Cardiac muscle cell (in vitro differentiated cells and primary cell): ENCODE measurements around the gene REEP1. TPM values are rescaled to one million over a fixed set of nuclear protein-coding genes. Genes with fewer than 3 reads are reported as not detected.

Source experiments
- DNase-seq, 2 donors: peaks; one replicate each; pipeline versions ENCODE4 v3.0.0 to v3.0.0-alpha.2; 2010 to 2017; ENCODE audit warnings: low read depth in 1 of 2, low spot score in 1 of 2
- H3K27ac ChIP-seq: fragments of 200-600 bp; sonication (generic); 2 replicates; pipeline ENCODE4 v1.5.1; 2016
- H3K27me3 ChIP-seq: fragments of 200-600 bp; sonication (generic); 2 replicates; pipeline ENCODE4 v1.6.0; 2016; ENCODE audit warnings: control low read depth
- H3K36me3 ChIP-seq: fragments of 200-600 bp; sonication (generic); 2 replicates; pipeline ENCODE4 v1.5.1; 2016; ENCODE audit warnings: control low read depth
- H3K4me1 ChIP-seq: fragments of 200-600 bp; sonication (generic); 2 replicates; pipeline ENCODE4 v1.8.1; 2017; ENCODE audit warnings: low read depth, mild to moderate bottlenecking, mixed run types
- H3K4me3 ChIP-seq: fragments of 200-600 bp; sonication (generic); 2 replicates; pipeline ENCODE4 v1.5.1; 2016; ENCODE audit warnings: mild to moderate bottlenecking
- H3K9me3 ChIP-seq: fragments of 200-600 bp; sonication (generic); 2 replicates; pipeline ENCODE4 v1.5.1; 2017; ENCODE audit warnings: low read depth, mild to moderate bottlenecking, control low read depth
- polyA plus RNA-seq: library from polyadenylated mRNA; unstranded; fragments of >200 nt; fragmentation: Nextera tagmentation; extraction: Ambion mirVana; gene quantifications from 2 replicates; pipeline ENCODE4 v1.2.1, GENCODE V29; 2016
- total RNA-seq: library from RNA; depleted of rRNA; stranded (reverse); fragments of >200 nt; gene quantifications from 2 replicates; pipeline ENCODE4 v1.2.3, GENCODE V29; 2016
- TF ChIP-seq, protein P1 (sequence below): IDR thresholded peaks from 2 replicates; pipeline ENCODE4 v1.5.1; 2012; ENCODE audit warnings: low read depth, mild to moderate bottlenecking, low read length

Gene REEP1
- total and polyA plus RNA-seq, 2 experiments from 2014 or later: 14.6 to 19.3 TPM

DNA sequence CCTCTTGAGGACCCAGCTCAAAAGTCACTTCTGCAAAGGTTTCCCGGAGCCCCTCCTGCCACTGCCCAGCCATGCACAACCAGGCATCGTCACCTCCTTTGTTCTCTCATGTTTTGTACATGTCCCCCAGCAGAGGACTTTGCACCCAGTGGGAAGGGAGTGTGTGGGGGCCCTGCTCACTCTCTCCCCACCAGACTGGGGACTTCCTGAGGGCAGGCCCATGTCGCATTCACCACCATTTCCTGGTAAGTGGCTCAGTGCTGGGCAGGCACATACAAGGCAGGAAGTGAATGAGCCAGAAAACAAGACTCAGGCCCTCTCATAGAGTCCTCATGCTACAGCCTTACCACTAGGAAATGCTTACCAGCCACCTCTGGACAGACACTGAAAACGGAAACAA lies 119.3 kb downstream of the REEP1 start:
- Histone ChIP-seq H3K4me1 (peaks cover 14% of the 10 kb centered on the region), H3K27ac (no peak overlapping the region), H3K4me3 (no peak overlapping the region), H3K36me3 (peaks cover 3% of the 10 kb centered on the region), H3K27me3 (no peaks in the 10 kb centered on the region), H3K9me3 (no peaks in the 10 kb centered on the region)
- no peak for DNase-seq
- TF ChIP-seq, protein P1, sequence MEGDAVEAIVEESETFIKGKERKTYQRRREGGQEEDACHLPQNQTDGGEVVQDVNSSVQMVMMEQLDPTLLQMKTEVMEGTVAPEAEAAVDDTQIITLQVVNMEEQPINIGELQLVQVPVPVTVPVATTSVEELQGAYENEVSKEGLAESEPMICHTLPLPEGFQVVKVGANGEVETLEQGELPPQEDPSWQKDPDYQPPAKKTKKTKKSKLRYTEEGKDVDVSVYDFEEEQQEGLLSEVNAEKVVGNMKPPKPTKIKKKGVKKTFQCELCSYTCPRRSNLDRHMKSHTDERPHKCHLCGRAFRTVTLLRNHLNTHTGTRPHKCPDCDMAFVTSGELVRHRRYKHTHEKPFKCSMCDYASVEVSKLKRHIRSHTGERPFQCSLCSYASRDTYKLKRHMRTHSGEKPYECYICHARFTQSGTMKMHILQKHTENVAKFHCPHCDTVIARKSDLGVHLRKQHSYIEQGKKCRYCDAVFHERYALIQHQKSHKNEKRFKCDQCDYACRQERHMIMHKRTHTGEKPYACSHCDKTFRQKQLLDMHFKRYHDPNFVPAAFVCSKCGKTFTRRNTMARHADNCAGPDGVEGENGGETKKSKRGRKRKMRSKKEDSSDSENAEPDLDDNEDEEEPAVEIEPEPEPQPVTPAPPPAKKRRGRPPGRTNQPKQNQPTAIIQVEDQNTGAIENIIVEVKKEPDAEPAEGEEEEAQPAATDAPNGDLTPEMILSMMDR: no peak

DNA sequence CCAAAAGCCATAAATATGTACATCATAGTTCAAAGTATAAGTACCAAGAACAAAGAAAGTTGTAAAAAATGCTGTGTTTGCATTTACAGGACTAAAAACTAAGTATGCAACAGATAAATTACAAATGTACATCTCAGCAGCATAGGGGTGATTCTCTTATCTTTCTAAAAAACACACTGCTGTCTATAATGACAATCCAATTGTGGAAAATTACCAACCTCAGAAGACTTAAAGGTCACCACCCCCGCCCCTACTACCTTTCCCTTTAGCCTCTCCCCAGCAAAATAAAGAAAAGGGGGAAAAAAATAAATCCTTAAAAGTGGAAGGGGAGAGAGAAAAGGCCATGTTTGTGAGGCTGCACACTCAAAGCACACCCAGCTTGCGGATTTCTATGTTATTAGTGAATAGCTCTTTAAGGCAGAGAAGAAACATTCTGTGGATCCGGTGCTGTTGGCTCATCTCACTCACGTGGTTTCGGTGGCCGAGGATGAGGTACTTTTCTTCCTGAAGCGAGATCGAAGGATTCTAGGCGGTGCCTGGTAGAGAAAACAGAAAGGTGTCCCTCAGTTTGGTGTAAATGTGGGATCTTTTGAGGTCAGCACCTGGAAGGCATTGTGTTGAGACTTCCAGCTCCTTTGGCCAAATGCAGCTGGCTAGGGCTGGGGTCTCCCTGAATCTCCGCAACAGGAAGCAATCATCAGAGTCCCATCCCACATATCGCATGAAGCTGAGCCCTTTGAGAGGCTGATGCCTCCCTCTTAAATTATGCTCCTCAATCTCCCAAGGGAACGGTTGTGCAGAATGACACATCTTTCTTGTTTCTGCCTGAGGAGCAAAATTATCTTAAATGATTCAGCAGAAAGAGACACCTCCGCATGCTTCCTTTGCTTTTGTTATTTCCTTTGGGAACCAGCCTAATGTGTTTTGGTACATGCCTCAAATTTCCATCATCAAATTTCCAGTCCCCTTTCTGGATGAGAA lies 120.6 kb downstream of the REEP1 start:
- no peak overlapping the region for H3K4me3 ChIP-seq
- TF ChIP-seq, protein P1: no peak
- H3K9me3 ChIP-seq: no peaks in the 10 kb centered on the region
- peak in 1 of 2 donors; percentile 40 for DNase-seq
- peaks cover 3% of the 10 kb centered on the region for H3K4me1 ChIP-seq
- H3K27me3 ChIP-seq: no peaks in the 10 kb centered on the region
- peaks cover 14% of the 10 kb centered on the region for H3K36me3 ChIP-seq
- no peak overlapping the region for H3K27ac ChIP-seq

DNA sequence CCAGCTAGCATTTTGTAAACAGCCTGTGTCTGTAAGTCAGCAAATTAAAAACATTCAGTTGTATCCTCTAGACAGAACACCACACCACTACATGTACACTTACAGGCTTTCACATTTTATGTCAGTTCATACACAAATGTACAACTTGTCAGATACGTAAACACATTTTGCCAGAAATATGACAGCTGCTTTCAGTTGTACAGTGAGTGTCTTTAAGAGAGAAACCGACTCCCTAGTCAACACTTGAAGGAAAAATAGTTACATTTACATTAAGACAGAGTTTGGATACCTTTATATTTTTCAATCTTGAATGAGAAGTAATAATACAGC lies 123.0 kb downstream of the REEP1 start:
- peak overlapping the region; percentile 38 for H3K27ac ChIP-seq
- H3K27me3 ChIP-seq: no peaks in the 10 kb centered on the region
- DNase-seq: no peak
- no peak overlapping the region for H3K4me3 ChIP-seq
- no peaks in the 10 kb centered on the region for H3K9me3 ChIP-seq
- TF ChIP-seq, protein P1: no peak
- H3K36me3 ChIP-seq: peaks cover 33% of the 10 kb centered on the region
- H3K4me1 ChIP-seq: peaks cover 3% of the 10 kb centered on the region

DNA sequence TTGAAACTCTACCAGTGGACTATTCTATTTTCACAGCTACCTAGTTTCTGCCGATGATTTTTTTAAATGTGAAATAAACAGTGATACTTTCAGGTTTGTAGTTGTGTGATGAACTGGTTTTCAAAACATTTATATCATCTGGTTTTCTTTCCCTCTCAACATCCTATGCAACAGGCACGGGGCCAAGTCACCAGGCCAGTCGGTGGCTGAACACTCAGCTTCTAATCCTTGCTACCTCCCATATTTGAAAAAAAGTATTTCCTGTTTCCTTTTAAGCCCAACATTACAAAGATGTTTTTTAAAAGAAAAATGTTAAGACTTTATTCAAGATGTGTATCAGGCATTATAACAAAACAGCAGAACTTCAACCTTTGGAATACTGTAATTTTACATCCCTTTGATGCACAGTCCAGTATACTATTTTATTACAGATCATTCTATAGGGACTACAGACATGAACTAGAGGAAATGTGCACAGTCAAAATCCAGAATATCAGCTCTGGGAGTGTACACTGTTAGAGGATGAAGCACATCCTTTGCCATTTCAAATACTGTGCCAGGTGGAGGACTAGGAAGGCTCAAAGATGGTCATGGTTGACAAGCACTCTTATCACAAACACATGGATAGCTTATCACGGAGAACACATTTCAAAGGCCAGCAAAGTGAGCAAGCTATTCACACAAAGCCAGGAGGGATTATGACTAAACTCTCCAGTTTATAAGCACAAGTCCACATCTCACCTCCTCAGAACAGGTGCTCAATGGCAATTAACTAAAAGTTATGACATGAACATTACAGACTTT lies 123.5 kb downstream of the REEP1 start:
- Histone ChIP-seq H3K4me1 (peaks cover 3% of the 10 kb centered on the region), H3K27ac (peak overlapping the region; percentile 38), H3K36me3 (peaks cover 38% of the 10 kb centered on the region), H3K4me3 (no peak overlapping the region), H3K9me3 (no peaks in the 10 kb centered on the region), H3K27me3 (no peaks in the 10 kb centered on the region)
- peak in 1 of 2 donors; percentile 16 for DNase-seq
- TF ChIP-seq, protein P1: no peak

DNA sequence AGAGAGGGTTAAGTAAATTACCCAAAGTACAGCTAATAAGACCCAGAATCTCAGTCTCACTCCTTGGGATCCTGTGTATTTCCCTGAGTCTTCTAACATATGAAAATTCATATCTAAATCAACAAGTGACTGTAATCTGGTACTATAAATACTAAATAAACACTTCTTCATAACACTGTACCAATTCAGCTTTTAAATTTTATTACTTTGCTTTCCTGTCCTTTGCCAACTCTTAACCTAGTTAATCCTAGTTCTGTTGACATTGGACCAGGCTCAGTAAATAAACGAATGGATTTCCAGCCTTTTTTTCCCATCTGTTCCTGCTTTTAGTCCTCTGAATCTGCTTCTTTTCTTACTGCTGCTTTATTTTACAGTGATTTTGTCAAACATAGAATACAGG lies 124.4 kb downstream of the REEP1 start:
- Histone ChIP-seq H3K36me3 (peaks cover 46% of the 10 kb centered on the region), H3K9me3 (no peaks in the 10 kb centered on the region), H3K27ac (peak overlapping the region; percentile 25), H3K4me1 (peaks cover 3% of the 10 kb centered on the region), H3K27me3 (no peaks in the 10 kb centered on the region), H3K4me3 (no peak overlapping the region)
- TF ChIP-seq, protein P1: no peak
- DNase-seq: no peak
